ENCODE data around the gene TEX26. TPM values are rescaled to one million over a fixed set of nuclear protein-coding genes. Genes with fewer than 3 reads are reported as not detected.
A peak's percentile ranks its signal among the peaks of the same experiment; 100 is the strongest.

The TEX26 gene
- total RNA-seq, 2 experiments from 2014 or later, result not detected

- POLR2A ChIA-PET, result no interaction called here
- no peaks in the 10 kb centered on the region for H3K9me3 Mint-ChIP-seq (ENCODE audit: low read depth)
- H3K27ac Mint-ChIP-seq, result no peak within 1 kb of the TSS
- CTCF ChIA-PET, result no interaction called here
- intact Hi-C loops (cut with DNase I, micrococcal nuclease), result no loop called here
- DNase-seq, result no peak
- H3K27me3 Mint-ChIP-seq, result peaks cover 56% of the 10 kb centered on the region
- no peak within 1 kb of the TSS for H3K4me3 Mint-ChIP-seq
- no peak for ATAC-seq
- H3K4me1 Mint-ChIP-seq, result peaks cover 7% of the 10 kb centered on the region
- no peaks in the 10 kb centered on the region for H3K36me3 Mint-ChIP-seq (ENCODE audit: low read depth)
These were observed 26.5 kb upstream of the TEX26 start, which contains the start of gene MEDAG for GRCh38 chr13:30905932-30906383. MEDAG (plus strand) TSS chr13:30906271; CDS start chr13:30906516, 245 bp downstream.

DNA sequence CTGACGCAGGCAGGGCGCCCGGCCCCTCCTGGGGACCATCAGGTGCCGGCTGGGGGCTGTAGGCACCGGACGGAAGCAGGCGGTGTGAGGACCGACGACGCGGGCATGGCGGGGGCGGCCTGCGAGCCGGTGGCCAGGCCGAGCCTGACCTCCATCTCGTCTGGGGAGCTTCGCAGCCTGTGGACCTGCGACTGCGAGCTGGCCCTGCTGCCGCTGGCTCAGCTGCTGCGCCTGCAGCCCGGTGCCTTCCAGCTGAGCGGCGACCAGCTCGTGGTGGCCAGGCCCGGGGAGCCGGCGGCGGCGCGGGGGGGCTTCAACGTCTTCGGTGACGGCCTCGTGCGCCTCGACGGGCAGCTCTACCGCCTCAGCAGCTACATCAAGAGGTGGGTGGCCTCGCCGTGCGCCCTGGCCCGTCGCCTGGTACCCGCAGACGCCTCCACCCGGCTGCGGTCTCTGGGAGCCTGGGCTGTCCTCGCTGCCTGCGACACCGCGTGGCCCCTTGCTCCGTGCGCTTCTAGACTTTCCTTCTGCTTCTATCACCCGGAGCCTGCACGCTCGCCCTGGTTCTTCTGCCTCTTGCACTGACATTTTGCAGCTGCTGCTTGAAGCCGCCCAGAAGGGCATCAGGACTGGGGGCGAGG, 25.9 kb upstream of the TEX26 start:
- intact Hi-C loops (cut with DNase I, micrococcal nuclease), result no loop called here
- Mint-ChIP-seq H3K9me3 (ENCODE audit: low read depth) (no peaks in the 10 kb centered on the region), H3K4me1 (peaks cover 7% of the 10 kb centered on the region), H3K27me3 (peaks cover 55% of the 10 kb centered on the region), H3K4me3 (no peak overlapping the region), H3K36me3 (ENCODE audit: low read depth) (no peaks in the 10 kb centered on the region), H3K27ac (no peak overlapping the region)
- ATAC-seq (peak; percentile 47), DNase-seq (peak; percentile 30)
- ChIA-PET POLR2A (no interaction called here), CTCF (no interaction called here)

DNA sequence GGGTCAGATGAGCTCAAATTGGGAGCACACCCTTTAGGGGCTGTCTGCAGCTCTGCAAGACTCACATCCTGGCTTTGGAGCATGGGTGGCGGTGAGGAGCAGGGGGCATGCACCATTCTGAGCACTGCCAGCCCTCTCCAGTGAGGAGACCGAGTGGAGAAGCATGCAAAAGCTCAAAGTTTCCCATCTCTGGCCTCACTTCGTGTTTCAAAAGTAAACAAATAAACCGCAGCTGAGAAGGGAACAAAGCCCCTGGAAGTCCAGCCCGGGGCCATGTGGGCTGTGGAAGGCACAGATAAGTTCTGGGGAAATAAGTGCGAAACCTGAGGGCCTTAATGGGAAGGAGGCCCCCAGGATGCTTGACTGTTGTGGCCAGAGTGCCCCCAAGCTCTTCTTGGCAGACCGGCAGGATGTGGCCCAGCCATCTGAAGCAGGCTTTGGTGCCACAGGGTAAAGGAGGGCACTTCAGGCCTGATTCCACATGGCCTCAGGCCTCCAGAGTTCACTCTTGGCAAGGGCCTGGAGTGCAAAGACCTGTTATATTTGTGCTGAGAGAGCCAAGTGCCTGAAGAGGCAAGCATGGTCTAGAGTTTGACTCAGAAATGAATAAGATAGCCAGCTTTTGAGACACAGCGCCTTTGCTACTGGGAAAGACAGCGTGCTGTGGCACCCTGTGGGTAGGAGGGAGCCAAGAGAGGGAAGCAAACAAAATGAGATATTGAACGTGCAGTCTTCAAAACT, 25.2 kb upstream of the TEX26 start:
- Mint-ChIP-seq H3K4me1 (peaks cover 7% of the 10 kb centered on the region), H3K36me3 (ENCODE audit: low read depth) (no peaks in the 10 kb centered on the region), H3K9me3 (ENCODE audit: low read depth) (no peaks in the 10 kb centered on the region), H3K27ac (no peak overlapping the region), H3K4me3 (no peak overlapping the region), H3K27me3 (peaks cover 60% of the 10 kb centered on the region)
- intact Hi-C loops (cut with DNase I, micrococcal nuclease), result no loop called here
- ChIA-PET POLR2A (no interaction called here), CTCF (no interaction called here)
- no peak for ATAC-seq
- DNase-seq, result no peak

- Mint-ChIP-seq H3K36me3 (ENCODE audit: low read depth) (no peaks in the 10 kb centered on the region), H3K27ac (no peak overlapping the region), H3K9me3 (ENCODE audit: low read depth) (no peaks in the 10 kb centered on the region), H3K4me1 (peaks cover 7% of the 10 kb centered on the region), H3K4me3 (no peak overlapping the region), H3K27me3 (peaks cover 55% of the 10 kb centered on the region)
- intact Hi-C loops (cut with DNase I, micrococcal nuclease), result no loop called here
- ChIA-PET CTCF (interaction anchor here (0.9 kb wide), 1 partner anchor 16 kb away, joined by 3 read pairs; no protein-coding TSS in a partner anchor), POLR2A (no interaction called here)
- ATAC-seq (no peak), DNase-seq (no peak)
These were observed 24.0 kb upstream of the TEX26 start for GRCh38 chr13:30908416-30908980.

DNA sequence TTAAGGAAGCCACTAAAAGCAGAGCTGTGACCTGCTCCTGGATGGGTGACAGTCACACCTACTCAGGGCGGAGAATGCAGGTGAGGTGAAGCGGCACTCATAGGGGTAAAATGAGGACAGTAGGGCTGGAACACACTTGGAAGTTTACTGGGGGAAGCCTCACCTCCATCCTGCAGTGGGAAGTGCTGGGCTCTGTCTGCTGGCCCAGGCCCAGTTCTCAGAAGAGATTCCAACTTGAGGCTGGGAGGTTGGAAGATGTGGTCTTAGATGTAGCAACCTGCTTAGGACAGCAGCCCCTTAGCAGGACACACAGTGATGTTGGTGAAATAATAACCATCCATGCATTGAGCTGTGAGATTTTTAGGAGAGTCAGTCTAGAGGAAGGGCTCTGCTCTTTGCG, 21.8 kb upstream of the TEX26 start:
- Mint-ChIP-seq H3K9me3 (ENCODE audit: low read depth) (no peaks in the 10 kb centered on the region), H3K4me1 (peaks cover 4% of the 10 kb centered on the region), H3K36me3 (ENCODE audit: low read depth) (no peaks in the 10 kb centered on the region), H3K27me3 (peaks cover 47% of the 10 kb centered on the region), H3K4me3 (no peak overlapping the region), H3K27ac (no peak overlapping the region)
- ChIA-PET CTCF (interaction anchor here (0.5 to 1.9 kb wide), 3 partner anchors 10 to 290 kb away, joined by 3 to 4 read pairs (median 3); no protein-coding TSS in a partner anchor), POLR2A (no interaction called here)
- DNase-seq (no peak), ATAC-seq (no peak)
- intact Hi-C loops (cut with DNase I, micrococcal nuclease), result no loop called here

- ChIA-PET CTCF (interaction anchor here (0.6 to 1.1 kb wide), 2 partner anchors 66 to 347 kb away, joined by 3 read pairs; no protein-coding TSS in a partner anchor), POLR2A (no interaction called here)
- Mint-ChIP-seq H3K27me3 (peaks cover 44% of the 10 kb centered on the region), H3K9me3 (ENCODE audit: low read depth) (no peaks in the 10 kb centered on the region), H3K4me1 (no peaks in the 10 kb centered on the region), H3K36me3 (ENCODE audit: low read depth) (no peaks in the 10 kb centered on the region), H3K27ac (no peak overlapping the region), H3K4me3 (no peak overlapping the region)
- DNase-seq (no peak), ATAC-seq (no peak)
- intact Hi-C loops (cut with DNase I, micrococcal nuclease), result no loop called here
These were observed 16.5 kb upstream of the TEX26 start for GRCh38 chr13:30915691-30916541.

DNA sequence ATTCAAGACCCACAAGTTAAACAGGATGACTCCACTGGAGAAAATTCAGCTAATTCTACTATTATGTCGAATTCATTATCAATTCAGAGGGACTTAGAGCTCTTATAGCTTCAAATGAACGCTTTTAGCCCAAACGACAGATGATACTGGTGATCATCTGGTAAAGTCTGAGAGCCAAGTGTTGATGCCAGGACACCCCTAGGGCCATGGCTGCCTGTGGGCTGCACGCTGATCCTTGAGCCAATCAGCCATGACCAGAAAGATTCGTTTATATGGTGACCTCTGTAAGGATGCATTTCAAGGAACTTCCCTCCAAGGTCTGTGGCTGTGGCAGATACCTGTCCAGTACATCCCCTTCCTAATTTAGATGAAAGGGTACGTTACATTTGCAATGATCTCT, 15.5 kb upstream of the TEX26 start:
- Mint-ChIP-seq H3K4me3 (no peak overlapping the region), H3K36me3 (ENCODE audit: low read depth) (no peaks in the 10 kb centered on the region), H3K27me3 (peaks cover 44% of the 10 kb centered on the region), H3K27ac (no peak overlapping the region), H3K4me1 (no peaks in the 10 kb centered on the region), H3K9me3 (ENCODE audit: low read depth) (no peaks in the 10 kb centered on the region)
- no peak for DNase-seq
- ATAC-seq, result no peak
- POLR2A ChIA-PET, result no interaction called here
- intact Hi-C loops (cut with DNase I, micrococcal nuclease), result no loop called here
- CTCF ChIA-PET, result interaction anchor here (0.6 to 1.1 kb wide), 2 partner anchors 67 to 346 kb away, joined by 3 read pairs; no protein-coding TSS in a partner anchor

GRCh38 chr13:30918662-30919405, 13.6 kb upstream of the TEX26 start:
- no peak overlapping the region for H3K27ac Mint-ChIP-seq
- H3K36me3 Mint-ChIP-seq (ENCODE audit: low read depth), result no peaks in the 10 kb centered on the region
- DNase-seq (no peak), ATAC-seq (no peak)
- POLR2A ChIA-PET, result no interaction called here
- H3K9me3 Mint-ChIP-seq (ENCODE audit: low read depth), result no peaks in the 10 kb centered on the region
- H3K4me3 Mint-ChIP-seq, result no peak overlapping the region
- H3K27me3 Mint-ChIP-seq, result peaks cover 44% of the 10 kb centered on the region
- no peaks in the 10 kb centered on the region for H3K4me1 Mint-ChIP-seq
- CTCF ChIA-PET, result interaction anchor here (0.5 to 1.3 kb wide), 2 partner anchors 18 to 137 kb away, joined by 3 to 4 read pairs; no protein-coding TSS in a partner anchor
- intact Hi-C loops (cut with DNase I, micrococcal nuclease), result no loop called here

GRCh38 chr13:30920162-30920909, 12.1 kb upstream of the TEX26 start:
- ATAC-seq (no peak), DNase-seq (no peak)
- Mint-ChIP-seq H3K4me3 (no peak overlapping the region), H3K36me3 (ENCODE audit: low read depth) (no peaks in the 10 kb centered on the region), H3K4me1 (peaks cover 2% of the 10 kb centered on the region), H3K27ac (no peak overlapping the region), H3K27me3 (peaks cover 34% of the 10 kb centered on the region), H3K9me3 (ENCODE audit: low read depth) (no peaks in the 10 kb centered on the region)
- intact Hi-C loops (cut with DNase I, micrococcal nuclease), result no loop called here
- ChIA-PET CTCF (interaction anchor here (0.5 to 0.7 kb wide), 3 partner anchors 13 to 101 kb away, joined by 3 to 5 read pairs (median 3); no protein-coding TSS in a partner anchor), POLR2A (no interaction called here)

- Mint-ChIP-seq H3K9me3 (ENCODE audit: low read depth) (no peaks in the 10 kb centered on the region), H3K4me3 (no peak overlapping the region), H3K36me3 (ENCODE audit: low read depth) (no peaks in the 10 kb centered on the region), H3K4me1 (peaks cover 18% of the 10 kb centered on the region), H3K27me3 (peaks cover 22% of the 10 kb centered on the region), H3K27ac (no peak overlapping the region)
- ATAC-seq (no peak), DNase-seq (no peak)
- intact Hi-C loops (cut with DNase I, micrococcal nuclease), result no loop called here
- POLR2A ChIA-PET, result no interaction called here
- CTCF ChIA-PET, result no interaction called here
These were observed 9.0 kb upstream of the TEX26 start for GRCh38 chr13:30923418-30923817.

Measured in activated CD4-positive, alpha-beta T cell treated with anti-CD3 and anti-CD28 coated beads for 36 hours (primary cell).